ENCODE data around the gene ZIC4.

GRCh38 chr3:147409143-147410115 lies 3.1 kb upstream of the ZIC4 start, which contains the start of gene ZIC1:
- TF ChIP-seq POLR2A (IDR thresholded peaks at IDR 0.05): no peak
- TF ChIP-seq CTCF (IDR thresholded peaks at IDR 0.05): no peak
- TF ChIP-seq EP300 (IDR thresholded peaks at IDR 0.05): no peak

Data from sigmoid colon (tissue), 4 donors.